ENCODE measurements around the gene TSC22D3.

- TF ChIP-seq CTCF (IDR thresholded peaks at IDR 0.05; ENCODE audit: borderline replicate concordance, extremely low read depth, low read length, poor library complexity, severe bottlenecking) (no peak), EZH2 (IDR thresholded peaks at IDR 0.05; ENCODE audit: borderline replicate concordance, low read depth, low read length, severe bottlenecking) (no peak)
Observed at GRCh38 chrX:107683124-107683895, 92.3 kb downstream of the TSC22D3 start.
